CD14-positive monocyte (primary cell): ENCODE measurements around the gene HHIPL1. TPM values are rescaled to one million over a fixed set of nuclear protein-coding genes. Genes with fewer than 3 reads are reported as not detected.

Source experiments
- DNase-seq, 3 donors: peaks; one replicate each; pipeline ENCODE4 v3.0.0-alpha.2; 2011 to 2022
- H2AFZ ChIP-seq: 2 replicates; pipeline ENCODE4 v1.6.0; 2012; ENCODE audit warnings: mild to moderate bottlenecking, low read depth, low read length, inconsistent platforms; ENCODE audit not compliant: insufficient read depth, poor library complexity, severe bottlenecking
- H3K27ac ChIP-seq, 2 donors: 1 replicate in 1 of 2; 2 replicates in 1 of 2; pipeline ENCODE4 v1.5.1; 2012 to 2013; ENCODE audit warnings: low read length in 2 of 2, control low read depth in 1 of 2, inconsistent platforms in 1 of 2, low read depth in 1 of 2, mild to moderate bottlenecking in 1 of 2
- H3K27me3 ChIP-seq, 2 donors: one replicate each; pipeline versions ENCODE4 v1.6.0 to v1.6.1; 2011 to 2013; ENCODE audit warnings: low read length in 2 of 2; ENCODE audit not compliant: control insufficient read depth in 2 of 2, insufficient read depth in 2 of 2
- H3K36me3 ChIP-seq, 2 donors: replicated peaks in 1 of 2; 1 replicate in 1 of 2; 2 replicates in 1 of 2; pipeline versions ENCODE4 v1.5.1 to v1.6.1; 2012 to 2013; ENCODE audit warnings: low read length in 2 of 2, control low read depth in 1 of 2, inconsistent platforms in 1 of 2, mild to moderate bottlenecking in 1 of 2; ENCODE audit not compliant: insufficient read depth in 2 of 2, control insufficient read depth in 1 of 2
- H3K4me1 ChIP-seq, 2 donors: 1 replicate in 1 of 2; 2 replicates in 1 of 2; pipeline versions ENCODE4 v1.5.1 to v1.6.1; 2012 to 2013; ENCODE audit warnings: low read length in 2 of 2, control low read depth in 1 of 2, inconsistent platforms in 1 of 2, mild to moderate bottlenecking in 1 of 2, moderate library complexity in 1 of 2; ENCODE audit not compliant: insufficient read depth in 2 of 2, control insufficient read depth in 1 of 2
- H3K4me2 ChIP-seq: replicated peaks from 2 replicates; pipeline ENCODE3; 2012; ENCODE audit warnings: low read length, moderate library complexity, mild to moderate bottlenecking; ENCODE audit not compliant: poor library complexity, severe bottlenecking; ENCODE audit errors: extremely low read depth
- H3K4me3 ChIP-seq, 3 experiments: fragments of 200-600 bp in 1 of 3; sonication (generic) in 1 of 3; replicated peaks in 1 of 3; 1 replicate in 2 of 3; 2 replicates in 1 of 3; pipeline ENCODE4 v1.5.1; 2011 to 2013; ENCODE audit warnings: low read length in 3 of 3, mild to moderate bottlenecking in 3 of 3, control low read depth in 2 of 3, low read depth in 2 of 3, inconsistent platforms in 1 of 3, moderate library complexity in 1 of 3
- H3K79me2 ChIP-seq: 2 replicates; pipeline ENCODE4 v1.6.0; 2012; ENCODE audit warnings: mild to moderate bottlenecking, control low read depth, inconsistent platforms, low read length, moderate library complexity; ENCODE audit not compliant: insufficient read depth
- H3K9ac ChIP-seq: 2 replicates; pipeline ENCODE4 v1.6.0; 2017; ENCODE audit warnings: low read length, mild to moderate bottlenecking; ENCODE audit not compliant: insufficient read depth, poor library complexity, severe bottlenecking
- H3K9me3 ChIP-seq, 2 donors: replicated peaks in 1 of 2; 1 replicate in 1 of 2; 2 replicates in 1 of 2; pipeline versions ENCODE4 v1.5.1 to v1.6.1; 2012 to 2013; ENCODE audit warnings: low read length in 2 of 2, control low read depth in 1 of 2; ENCODE audit not compliant: control insufficient read depth in 1 of 2, insufficient read depth in 1 of 2
- H4K20me1 ChIP-seq: 2 replicates; pipeline ENCODE4 v1.6.0; 2012; ENCODE audit warnings: mild to moderate bottlenecking, low read length, control low read depth, moderate library complexity; ENCODE audit not compliant: insufficient read depth
- H3K27ac Mint-ChIP-seq, 7 donors: one replicate each; pipeline ENCODE4 v1.8.0; 2020; ENCODE audit warnings: mild to moderate bottlenecking in 7 of 7, mixed read lengths in 7 of 7, moderate library complexity in 6 of 7, inconsistent platforms in 2 of 7
- H3K27me3 Mint-ChIP-seq, 3 donors: one replicate each; pipeline ENCODE4 v1.8.0; 2021 to 2022; ENCODE audit warnings: low read depth in 3 of 3, mild to moderate bottlenecking in 3 of 3, mixed read lengths in 3 of 3, moderate library complexity in 3 of 3, inconsistent platforms in 1 of 3
- H3K36me3 Mint-ChIP-seq, 2 donors: one replicate each; pipeline ENCODE4 v1.8.0; 2020; ENCODE audit warnings: mixed read lengths in 2 of 2, inconsistent platforms in 1 of 2, mild to moderate bottlenecking in 1 of 2
- H3K4me1 Mint-ChIP-seq: one replicate; pipeline ENCODE4 v1.8.0; 2020; ENCODE audit warnings: mild to moderate bottlenecking, mixed read lengths
- H3K4me3 Mint-ChIP-seq, 2 donors: one replicate each; pipeline ENCODE4 v1.8.0; 2020; ENCODE audit warnings: mild to moderate bottlenecking in 2 of 2, mixed read lengths in 2 of 2, moderate library complexity in 1 of 2
- H3K9me3 Mint-ChIP-seq, 7 donors: one replicate each; pipeline ENCODE4 v1.8.0; 2020 to 2022; ENCODE audit warnings: mixed read lengths in 7 of 7, mild to moderate bottlenecking in 6 of 7, moderate library complexity in 6 of 7, inconsistent platforms in 2 of 7
- WGBS: methylation state at CpG from one replicate; pipeline ENCODE4 v1.1.5; 2013; ENCODE audit warnings: missing lambda C conversion rate; ENCODE audit not compliant: insufficient coverage; 5-methylcytosine and 5-hydroxymethylcytosine counted together
- intact Hi-C, 2 donors: fragments of 100-400 bp; cut with micrococcal nuclease; formaldehyde crosslinking; loops; one replicate each; pipeline versions ENCODE4 v1.15.0 to v1.15.1; 2023
- polyA plus RNA-seq, 3 donors: library from polyadenylated mRNA; depleted of rRNA in 1 of 3; unstranded in 2 of 3; stranded (reverse) in 1 of 3; fragments of 300-500 nt in 2 of 3; fragments of >200 nt in 1 of 3; fragmentation: Illumina TruSeq in 2 of 3; gene quantifications; 1 replicate in 2 of 3; 2 replicates in 1 of 3; pipeline ENCODE4 v1.2.3, GENCODE V29; 2012 to 2021
- TF ChIP-seq, protein P1 (sequence below): fragments of 200-600 bp; IDR thresholded peaks from one replicate; pipeline ENCODE4 v1.8.0; 2022; ENCODE audit warnings: antibody characterized with exemption, mild to moderate bottlenecking

The HHIPL1 gene
- polyA plus RNA-seq, 3 donors = 0.09 TPM; not detected in 2

DNA sequence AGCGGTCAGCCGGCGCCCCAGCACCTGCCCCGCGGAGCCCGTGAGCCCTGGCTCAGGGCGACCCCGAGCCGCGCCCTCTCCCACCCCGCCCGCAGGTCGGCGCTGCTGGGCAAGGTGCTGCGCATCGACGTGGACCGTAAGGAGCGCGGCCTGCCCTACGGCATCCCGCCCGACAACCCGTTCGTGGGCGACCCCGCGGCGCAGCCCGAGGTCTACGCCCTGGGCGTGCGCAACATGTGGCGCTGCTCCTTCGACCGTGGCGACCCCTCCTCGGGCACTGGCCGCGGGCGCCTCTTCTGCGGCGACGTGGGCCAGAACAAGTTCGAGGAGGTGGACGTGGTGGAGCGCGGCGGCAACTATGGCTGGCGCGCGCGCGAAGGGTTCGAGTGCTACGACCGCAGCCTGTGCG, 14.4 kb downstream of the HHIPL1 start:
- TF ChIP-seq, protein P1, sequence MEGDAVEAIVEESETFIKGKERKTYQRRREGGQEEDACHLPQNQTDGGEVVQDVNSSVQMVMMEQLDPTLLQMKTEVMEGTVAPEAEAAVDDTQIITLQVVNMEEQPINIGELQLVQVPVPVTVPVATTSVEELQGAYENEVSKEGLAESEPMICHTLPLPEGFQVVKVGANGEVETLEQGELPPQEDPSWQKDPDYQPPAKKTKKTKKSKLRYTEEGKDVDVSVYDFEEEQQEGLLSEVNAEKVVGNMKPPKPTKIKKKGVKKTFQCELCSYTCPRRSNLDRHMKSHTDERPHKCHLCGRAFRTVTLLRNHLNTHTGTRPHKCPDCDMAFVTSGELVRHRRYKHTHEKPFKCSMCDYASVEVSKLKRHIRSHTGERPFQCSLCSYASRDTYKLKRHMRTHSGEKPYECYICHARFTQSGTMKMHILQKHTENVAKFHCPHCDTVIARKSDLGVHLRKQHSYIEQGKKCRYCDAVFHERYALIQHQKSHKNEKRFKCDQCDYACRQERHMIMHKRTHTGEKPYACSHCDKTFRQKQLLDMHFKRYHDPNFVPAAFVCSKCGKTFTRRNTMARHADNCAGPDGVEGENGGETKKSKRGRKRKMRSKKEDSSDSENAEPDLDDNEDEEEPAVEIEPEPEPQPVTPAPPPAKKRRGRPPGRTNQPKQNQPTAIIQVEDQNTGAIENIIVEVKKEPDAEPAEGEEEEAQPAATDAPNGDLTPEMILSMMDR = no peak
- intact Hi-C loops = no loop called here
- no peaks in the 10 kb centered on the region for H3K36me3 ChIP-seq
- 9% methylated on average over 48 of the region's 58 CpGs for WGBS
- H3K9ac ChIP-seq = no peak overlapping the region
- H3K27me3 Mint-ChIP-seq = peaks cover 50 to 75% (median 53%) of the 10 kb centered on the region in 3 donors
- no peaks in the 10 kb centered on the region for H3K4me1 ChIP-seq
- no peaks in the 10 kb centered on the region for H3K79me2 ChIP-seq
- H3K9me3 ChIP-seq = no peaks in the 10 kb centered on the region
- no peak overlapping the region for H3K27ac ChIP-seq
- H3K27me3 ChIP-seq = peaks cover 26 to 44% of the 10 kb centered on the region in 2 donors
- H3K4me3 ChIP-seq = no peak overlapping the region
- H3K36me3 Mint-ChIP-seq = no peaks in the 10 kb centered on the region
- H3K27ac Mint-ChIP-seq = no peak overlapping the region
- H3K9me3 Mint-ChIP-seq = peaks cover 0 to 3% (median 0%) of the 10 kb centered on the region in 7 donors
- no peaks in the 10 kb centered on the region for H3K4me1 Mint-ChIP-seq
- H3K4me3 Mint-ChIP-seq = no peak overlapping the region
- no peak overlapping the region for H3K4me2 ChIP-seq
- no peaks in the 10 kb centered on the region for H4K20me1 ChIP-seq
- no peak for DNase-seq
- no peak overlapping the region for H2AFZ ChIP-seq

DNA sequence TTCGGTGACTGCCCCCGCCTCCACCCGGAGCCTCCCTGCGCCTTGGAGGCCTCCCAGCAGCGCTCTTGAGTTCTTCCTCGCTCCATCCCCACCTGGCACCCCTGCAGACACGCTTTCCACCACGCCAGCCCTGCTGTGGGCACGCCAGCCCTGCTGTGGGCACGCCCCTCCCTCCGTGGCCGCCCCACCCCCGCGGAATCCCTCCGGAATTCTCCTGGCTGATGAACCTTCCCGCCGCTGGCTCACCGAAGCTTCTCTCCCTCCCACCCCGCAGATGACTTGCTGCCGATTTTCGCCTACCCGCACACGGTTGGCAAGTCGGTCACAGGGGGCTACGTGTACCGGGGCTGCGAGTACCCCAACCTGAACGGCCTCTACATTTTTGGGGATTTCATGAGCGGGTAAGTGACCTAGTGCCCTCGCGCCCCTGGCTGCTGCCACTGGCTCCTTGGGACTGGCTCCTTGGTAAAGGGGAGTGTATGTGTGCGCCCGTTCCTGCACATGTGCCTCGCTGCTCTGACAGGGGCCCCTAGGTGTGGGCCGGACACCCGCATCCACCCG, 15.2 kb downstream of the HHIPL1 start:
- H3K79me2 ChIP-seq = no peaks in the 10 kb centered on the region
- 14% methylated on average over 35 of the region's 37 CpGs for WGBS
- H3K36me3 ChIP-seq = no peaks in the 10 kb centered on the region
- H3K27me3 Mint-ChIP-seq = peaks cover 49 to 74% (median 52%) of the 10 kb centered on the region in 3 donors
- peaks cover 0 to 3% (median 0%) of the 10 kb centered on the region in 7 donors for H3K9me3 Mint-ChIP-seq
- no peaks in the 10 kb centered on the region for H3K9me3 ChIP-seq
- H3K27me3 ChIP-seq = peaks cover 26 to 44% of the 10 kb centered on the region in 2 donors
- no peaks in the 10 kb centered on the region for H3K4me1 Mint-ChIP-seq
- H3K27ac Mint-ChIP-seq = no peak overlapping the region
- TF ChIP-seq, protein P1 = no peak
- H3K4me2 ChIP-seq = no peak overlapping the region
- no peaks in the 10 kb centered on the region for H4K20me1 ChIP-seq
- no peak for DNase-seq
- no peak overlapping the region for H2AFZ ChIP-seq
- H3K4me3 ChIP-seq = no peak overlapping the region
- intact Hi-C loops = no loop called here
- H3K27ac ChIP-seq = no peak overlapping the region
- H3K4me1 ChIP-seq = no peaks in the 10 kb centered on the region
- H3K4me3 Mint-ChIP-seq = peak overlapping the region in 1 of 2 donors; percentile 75
- no peak overlapping the region for H3K9ac ChIP-seq
- no peaks in the 10 kb centered on the region for H3K36me3 Mint-ChIP-seq
